DND-41 (cell line): Measurements from ENCODE around the gene COL4A1.

ENCODE experiments used
- ATAC-seq: fragments of 200-7000 bp; cut with Tn5 transposase; 3 replicates; pipeline ENCODE4 v1.9.1; 2021; ENCODE audit warnings: low read depth; ENCODE audit not compliant: insufficient read depth
- DNase-seq: peaks from one replicate; pipeline ENCODE4 v3.0.0-alpha.2; 2020
- H2AFZ ChIP-seq: 2 replicates; pipeline ENCODE4 v1.6.0; 2012; ENCODE audit warnings: low read depth, low read length
- H3K27ac ChIP-seq: 2 replicates; pipeline ENCODE4 v1.5.1; 2012; ENCODE audit warnings: low read length, inconsistent platforms
- H3K27me3 ChIP-seq: fragments of 200-600 bp; sonication (generic); 2 replicates; pipeline ENCODE4 v1.6.0; 2012; ENCODE audit warnings: low read length, mild to moderate bottlenecking, inconsistent platforms; ENCODE audit not compliant: insufficient read depth, poor library complexity
- H3K36me3 ChIP-seq: 2 replicates; pipeline ENCODE4 v1.5.1; 2012; ENCODE audit warnings: low read length, inconsistent platforms; ENCODE audit not compliant: insufficient read depth
- H3K4me1 ChIP-seq: 2 replicates; pipeline ENCODE4 v1.5.1; 2012; ENCODE audit warnings: mild to moderate bottlenecking, low read length; ENCODE audit not compliant: insufficient read depth
- H3K4me2 ChIP-seq: 2 replicates; pipeline ENCODE4 v1.6.0; 2012; ENCODE audit warnings: mild to moderate bottlenecking, moderate library complexity, low read length, inconsistent platforms; ENCODE audit not compliant: insufficient read depth
- H3K4me3 ChIP-seq, 2 experiments: fragments of 200-600 bp in 1 of 2; shearing (Covaris generic) in 1 of 2; 2 replicates each; pipeline ENCODE4 v1.5.1; 2012 to 2016; ENCODE audit warnings: inconsistent platforms in 2 of 2, low read length in 2 of 2, mild to moderate bottlenecking in 2 of 2, low read depth in 1 of 2, moderate library complexity in 1 of 2
- H3K79me2 ChIP-seq: 2 replicates; pipeline ENCODE4 v1.6.0; 2012; ENCODE audit warnings: low read length, inconsistent platforms; ENCODE audit not compliant: insufficient read depth
- H3K9ac ChIP-seq: 2 replicates; pipeline ENCODE4 v1.6.0; 2012; ENCODE audit warnings: low read depth, mild to moderate bottlenecking, inconsistent platforms, low read length, moderate library complexity
- H3K9me3 ChIP-seq: 2 replicates; pipeline ENCODE4 v1.5.1; 2012; ENCODE audit warnings: low read length, moderate library complexity, mild to moderate bottlenecking, inconsistent platforms; ENCODE audit not compliant: insufficient read depth, severe bottlenecking
- H4K20me1 ChIP-seq: 2 replicates; pipeline ENCODE4 v1.6.0; 2012; ENCODE audit warnings: low read length; ENCODE audit not compliant: insufficient read depth
- CTCF ChIP-seq: IDR thresholded peaks from 2 replicates; pipeline ENCODE4 v1.5.1; 2012; ENCODE audit warnings: borderline replicate concordance, low read length, moderate library complexity, mild to moderate bottlenecking; ENCODE audit not compliant: poor library complexity, severe bottlenecking; ENCODE audit errors: extremely low read depth
- EZH2 ChIP-seq: IDR thresholded peaks from 3 replicates; pipeline ENCODE4 v1.6.1; 2012; ENCODE audit warnings: borderline replicate concordance, low read depth, mild to moderate bottlenecking, moderate library complexity, low read length, inconsistent platforms; ENCODE audit not compliant: severe bottlenecking

The COL4A1 gene

GRCh38 chr13:110306960-110307766 is at the start of gene COL4A1, which contains the start of gene COL4A2:
Gene COL4A1 (minus strand): TSS chr13:110307157. CDS start chr13:110307027, 130 bp downstream.
Gene COL4A2 (plus strand): TSS chr13:110307284. CDS start chr13:110307904, 620 bp downstream.
- no peaks in the 10 kb centered on the region for H3K9me3 ChIP-seq
- no peak within 1 kb of the TSS for H3K9ac ChIP-seq
- TF ChIP-seq CTCF = no peak
- no peak for TF ChIP-seq EZH2
- no peak within 1 kb of the TSS for H3K27ac ChIP-seq
- H3K79me2 ChIP-seq = no peaks in the 10 kb centered on the region
- H3K4me3 ChIP-seq = no peak within 1 kb of the TSS
- H3K27me3 ChIP-seq = peaks cover 51% of the 10 kb centered on the region
- no peak for DNase-seq
- H4K20me1 ChIP-seq = 0 out of 2 replicates have a peak, but pooled peaks cover 6% of the 10 kb centered on the region
- ATAC-seq = no peak
- H3K36me3 ChIP-seq = no peaks in the 10 kb centered on the region
- H3K4me1 ChIP-seq = no peaks in the 10 kb centered on the region
- no peak within 1 kb of the TSS for H3K4me2 ChIP-seq
- H2AFZ ChIP-seq = no peak within 1 kb of the TSS

GRCh38 chr13:110356362-110356761 is 49.4 kb upstream of the COL4A1 start:
- Histone ChIP-seq H2AFZ (no peak overlapping the region), H4K20me1 (no peaks in the 10 kb centered on the region), H3K9me3 (no peaks in the 10 kb centered on the region)

DNA sequence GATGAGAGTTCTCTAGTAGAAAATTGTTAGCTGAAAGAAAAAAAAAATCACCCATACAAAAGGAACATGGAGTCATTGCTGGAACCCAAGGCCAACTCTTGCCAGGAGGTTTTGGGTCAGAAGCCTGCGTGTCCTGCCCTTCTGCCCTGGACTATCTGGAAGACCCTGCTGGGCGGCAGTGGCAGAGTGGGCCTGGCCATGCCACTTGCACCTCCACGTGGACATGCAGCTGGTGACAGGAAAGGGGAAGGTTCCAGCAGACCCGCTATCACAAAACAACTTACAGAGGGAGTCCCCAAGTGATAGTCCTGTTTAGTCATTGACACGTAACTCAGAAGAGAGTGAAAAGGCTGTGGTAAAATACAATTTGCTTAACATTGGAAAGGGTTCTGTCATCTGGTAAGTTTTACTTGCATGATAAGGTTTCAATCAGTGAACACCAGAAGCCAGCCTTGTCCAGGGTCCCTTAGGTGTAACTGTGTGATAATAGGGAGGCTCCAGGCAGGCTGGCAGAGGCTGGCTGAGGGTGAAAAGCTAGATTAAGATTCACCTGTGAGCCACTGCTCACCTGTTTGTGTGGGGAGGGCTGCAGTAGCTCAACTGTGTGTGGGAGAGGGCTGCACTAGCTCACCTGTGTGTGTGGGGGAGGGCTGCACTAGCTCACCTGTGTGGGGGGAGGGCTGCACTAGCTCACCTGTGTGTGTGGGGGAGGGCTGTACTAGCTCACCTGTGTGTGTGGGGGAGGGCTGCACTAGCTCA is 47.9 kb upstream of the COL4A1 start:
- no peak overlapping the region for H2AFZ ChIP-seq
- ATAC-seq = no peak
- H3K4me2 ChIP-seq = no peak overlapping the region
- TF ChIP-seq EZH2 = no peak
- TF ChIP-seq CTCF = no peak
- peaks cover 6% of the 10 kb centered on the region for H3K27me3 ChIP-seq
- no peaks in the 10 kb centered on the region for H3K36me3 ChIP-seq
- DNase-seq = no peak
- H3K27ac ChIP-seq = no peak overlapping the region
- no peak overlapping the region for H3K4me3 ChIP-seq
- no peaks in the 10 kb centered on the region for H3K79me2 ChIP-seq
- no peaks in the 10 kb centered on the region for H3K4me1 ChIP-seq
- 0 out of 2 replicates have a peak, but pooled peaks cover 4% of the 10 kb centered on the region for H4K20me1 ChIP-seq
- H3K9ac ChIP-seq = no peak overlapping the region
- H3K9me3 ChIP-seq = no peaks in the 10 kb centered on the region

More at GRCh38 chr13:110356362-110356761, 49.4 kb upstream of the COL4A1 start:
- Histone ChIP-seq H3K27ac (no peak overlapping the region), H3K79me2 (no peaks in the 10 kb centered on the region), H3K27me3 (peaks cover 3% of the 10 kb centered on the region), H3K9ac (no peak overlapping the region), H3K4me2 (no peak overlapping the region), H3K36me3 (no peaks in the 10 kb centered on the region), H3K4me3 (no peak overlapping the region), H3K4me1 (no peaks in the 10 kb centered on the region)
- DNase-seq = no peak
- no peak for ATAC-seq
- no peak for TF ChIP-seq CTCF
- TF ChIP-seq EZH2 = no peak
